CD4-positive, alpha-beta T cell treated with Interleukin-4 for 4 hours (primary cell): Measurements from ENCODE around the gene POU6F2.
"Not testable (repeated sequence)": the region's sequence is repeated elsewhere in the genome, so short reads cannot be mapped to it uniquely, and the experiment has no call there.

Experiments used
- DNase-seq: peaks from one replicate; pipeline ENCODE4 v3.0.0-alpha.2; 2020

Gene POU6F2

DNA sequence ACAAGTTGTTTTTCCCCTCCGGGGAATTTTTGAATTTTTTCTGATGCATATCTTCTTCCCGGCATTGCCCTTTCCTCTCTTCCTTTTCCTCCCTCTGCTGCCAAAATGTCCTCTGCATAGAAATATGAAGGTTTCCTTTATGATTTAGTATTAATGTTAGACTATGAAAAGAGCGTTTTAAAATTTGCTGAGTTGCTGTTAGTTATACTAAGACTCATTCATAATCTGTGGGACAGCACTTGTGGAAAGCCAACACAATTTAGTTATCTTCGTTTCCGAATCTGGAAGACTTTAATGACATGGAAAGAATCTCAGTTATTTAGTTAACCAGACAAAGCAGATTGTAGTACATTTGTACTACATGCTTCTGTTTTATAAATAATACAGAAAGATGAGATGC is 25.0 kb downstream of the POU6F2 start:
- no peak for DNase-seq

DNA sequence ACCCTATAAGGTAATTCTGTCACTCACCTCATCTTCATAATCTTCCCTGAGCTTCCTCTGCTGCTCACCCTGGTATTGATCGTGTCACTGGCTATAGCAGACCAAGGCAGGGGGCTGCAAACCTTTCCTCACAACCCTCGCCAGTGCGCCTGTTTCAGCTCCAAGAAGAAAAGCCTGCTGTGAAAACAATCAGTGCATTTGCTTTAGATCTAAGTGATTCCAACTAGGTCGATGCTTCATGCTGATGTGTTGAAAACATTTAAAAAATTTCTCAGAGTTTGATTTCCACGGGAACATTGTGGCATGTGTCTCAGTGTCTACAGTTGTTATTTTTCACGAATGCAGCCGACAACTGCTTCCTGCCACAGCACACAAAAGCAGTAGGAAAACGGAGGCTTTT is 27.3 kb downstream of the POU6F2 start:
- no peak for DNase-seq

DNA sequence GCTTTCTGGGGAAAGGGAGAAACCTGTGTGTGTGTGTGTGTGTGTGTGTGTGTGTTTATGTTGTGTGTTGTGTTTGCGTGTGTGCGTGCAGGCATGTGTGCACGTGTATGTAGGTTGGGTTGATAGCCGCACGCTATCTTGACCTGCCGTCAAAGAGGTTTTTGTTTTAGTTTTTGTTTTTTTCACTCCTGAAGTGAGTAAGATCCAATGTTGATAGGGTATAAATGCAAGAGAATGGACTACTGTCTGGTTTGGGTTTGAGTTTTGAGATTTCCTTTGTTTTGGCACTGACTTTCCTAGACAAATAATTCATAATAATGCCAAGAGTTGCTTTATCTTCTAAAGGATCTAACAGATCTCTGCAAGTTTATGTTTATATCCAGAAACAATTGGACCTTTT is 27.8 kb downstream of the POU6F2 start:
- DNase-seq, result no peak

DNA sequence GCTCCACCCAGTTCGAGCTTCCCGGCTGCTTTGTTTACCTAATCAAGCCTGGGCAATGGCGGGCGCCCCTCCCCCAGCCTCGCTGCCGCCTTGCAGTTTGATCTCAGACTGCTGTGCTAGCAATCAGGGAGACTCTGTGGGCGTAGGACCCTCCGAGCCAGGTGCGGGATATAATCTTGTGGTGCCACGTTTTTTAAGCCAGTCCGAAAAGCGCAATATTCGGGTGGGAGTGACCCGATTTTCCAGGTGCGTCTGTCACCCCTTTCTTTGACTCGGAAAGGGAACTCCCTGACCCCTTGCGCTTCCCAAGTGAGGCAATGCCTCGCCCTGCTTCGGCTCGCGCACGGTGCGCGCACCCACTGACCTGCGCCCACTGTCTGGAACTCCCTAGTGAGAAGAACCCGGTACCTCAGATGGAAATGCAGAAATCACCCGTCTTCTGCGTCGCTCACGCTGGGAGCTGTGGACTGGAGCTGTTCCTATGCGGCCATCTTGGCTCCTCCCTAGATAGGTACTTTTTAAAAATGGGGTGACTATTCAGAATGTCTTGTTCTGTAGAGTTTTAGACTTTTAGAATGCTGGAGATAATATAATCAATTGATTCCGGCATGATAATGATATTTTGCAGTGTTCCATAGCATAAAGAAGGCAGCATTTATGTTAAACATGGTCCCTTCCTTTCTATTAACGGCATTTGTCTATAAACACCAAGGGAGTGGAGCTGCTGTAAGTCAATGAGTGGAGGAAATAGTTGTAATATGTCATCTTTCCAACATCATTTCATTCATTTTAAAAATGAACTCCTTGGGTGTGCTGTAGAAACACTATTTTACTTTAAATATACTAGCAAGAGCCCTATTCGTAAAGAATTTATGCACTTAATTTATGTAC is 35.6 kb downstream of the POU6F2 start:
- DNase-seq, result not testable (repeated sequence)

DNA sequence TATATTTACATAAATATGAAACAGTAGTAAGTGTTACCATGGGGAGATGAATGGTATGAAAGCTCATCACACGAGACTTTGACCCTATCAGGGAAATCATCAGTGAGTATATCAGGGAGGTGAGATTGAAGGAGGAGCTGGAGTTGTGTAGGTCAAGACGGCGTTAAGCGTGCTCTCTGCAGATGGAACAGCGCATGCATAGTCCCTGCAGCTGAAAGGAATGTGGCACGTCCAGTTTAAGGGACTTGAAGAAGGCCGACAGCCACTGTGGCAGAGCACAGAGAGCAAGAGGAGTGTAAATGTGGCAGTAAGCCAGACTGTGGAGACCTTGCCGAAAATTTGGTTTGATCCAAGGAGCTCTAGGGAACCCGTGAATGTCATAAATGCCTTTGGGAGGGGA is 38.9 kb downstream of the POU6F2 start:
- DNase-seq, result no peak

DNA sequence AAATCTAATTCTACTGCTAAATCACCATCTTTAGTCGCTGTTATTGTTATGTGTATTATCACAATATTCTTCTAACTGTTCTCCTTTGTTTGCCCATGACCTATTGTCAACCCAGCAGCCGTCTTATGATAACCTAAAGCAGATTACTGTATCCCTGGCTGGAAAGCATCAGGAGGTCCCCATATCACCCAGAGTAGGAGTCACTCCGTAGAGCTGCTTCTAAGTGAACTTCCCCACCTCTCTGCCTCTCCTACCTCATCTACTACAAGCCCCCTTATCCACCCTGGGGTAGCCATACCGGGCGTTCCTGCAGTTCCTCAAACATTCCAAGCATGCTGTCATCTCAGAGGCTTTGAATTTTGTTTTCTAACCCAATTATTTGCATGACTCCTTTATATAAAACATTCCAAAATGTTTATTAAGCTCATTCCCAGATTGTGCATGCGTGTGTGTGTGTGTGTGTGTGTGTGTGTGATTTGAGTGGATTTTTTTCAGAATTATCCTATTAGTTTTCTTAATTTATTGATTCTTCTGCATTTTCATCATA is 39.7 kb downstream of the POU6F2 start:
- no peak for DNase-seq

DNA sequence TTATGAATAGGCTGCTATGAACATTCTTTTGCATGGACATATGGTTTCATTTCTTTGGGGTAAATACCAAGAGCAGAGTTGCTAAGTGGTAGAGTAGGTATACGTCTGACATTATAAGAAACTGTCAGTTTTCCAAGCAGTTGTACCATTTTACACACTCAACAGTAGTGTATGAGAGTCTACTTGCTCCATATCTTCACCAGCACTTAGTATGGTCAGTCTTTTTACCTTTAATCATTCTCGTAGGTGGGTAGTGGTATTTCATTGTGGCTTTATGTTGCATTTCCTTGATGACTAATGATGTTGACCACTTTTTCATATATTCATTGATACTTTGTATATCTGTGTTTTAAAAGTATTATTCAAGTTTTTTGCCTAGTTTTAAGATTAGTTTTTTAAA is 45.1 kb downstream of the POU6F2 start:
- DNase-seq, result no peak

DNA sequence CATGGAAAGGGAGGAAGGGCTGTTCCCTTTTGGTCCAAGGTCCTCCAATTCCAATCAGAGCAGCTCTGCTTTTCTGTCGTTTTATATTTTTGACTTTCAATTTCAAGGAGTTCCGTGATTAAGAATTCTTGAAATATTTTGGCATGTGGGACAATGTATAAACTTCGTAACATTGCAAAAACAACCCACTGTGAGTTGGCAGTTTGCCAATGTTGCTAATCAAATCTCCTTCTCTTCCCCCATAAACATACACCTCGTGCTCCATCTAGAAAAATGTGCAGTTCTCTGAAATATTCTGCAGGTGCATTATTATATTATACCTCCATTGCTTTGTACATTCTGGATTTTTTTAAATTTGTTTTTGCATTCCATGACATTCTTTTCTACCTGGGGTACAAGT is 49.8 kb downstream of the POU6F2 start:
- DNase-seq, result no peak

DNA sequence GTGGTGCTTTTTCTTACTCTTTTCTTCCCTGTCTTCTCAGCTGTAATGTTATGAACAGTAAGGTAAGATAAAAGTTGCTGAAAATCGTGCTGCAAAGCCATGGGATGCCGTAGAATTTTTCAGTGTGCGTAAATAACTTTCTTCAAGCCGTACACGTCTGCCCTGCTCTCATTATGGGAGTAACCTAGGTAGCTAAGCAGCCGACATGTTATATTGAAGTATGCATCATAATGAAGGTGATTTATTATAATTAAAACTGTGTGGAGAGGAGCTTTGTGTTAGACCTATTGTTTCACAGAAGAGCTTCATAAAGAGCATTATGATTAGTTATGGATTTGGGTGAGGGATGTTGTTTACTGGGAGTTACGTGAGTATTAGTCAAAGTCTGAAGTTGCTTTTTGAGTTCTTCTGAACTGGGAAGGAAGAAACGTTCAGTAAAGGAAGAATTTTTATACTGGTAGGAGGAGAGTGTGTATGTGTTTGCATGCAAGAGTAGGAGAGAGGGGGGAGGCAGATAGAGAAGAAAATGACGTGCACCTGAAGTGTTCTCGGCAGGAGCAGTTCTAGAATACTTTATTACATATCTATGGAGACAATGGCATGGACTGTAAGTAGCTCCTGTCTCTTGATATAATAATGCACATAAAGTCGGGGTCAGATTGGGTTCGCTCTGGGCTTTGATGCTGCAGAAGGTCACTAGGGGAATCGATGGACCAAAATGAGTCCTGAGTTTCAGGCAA is 56.3 kb downstream of the POU6F2 start:
- no peak for DNase-seq

DNA sequence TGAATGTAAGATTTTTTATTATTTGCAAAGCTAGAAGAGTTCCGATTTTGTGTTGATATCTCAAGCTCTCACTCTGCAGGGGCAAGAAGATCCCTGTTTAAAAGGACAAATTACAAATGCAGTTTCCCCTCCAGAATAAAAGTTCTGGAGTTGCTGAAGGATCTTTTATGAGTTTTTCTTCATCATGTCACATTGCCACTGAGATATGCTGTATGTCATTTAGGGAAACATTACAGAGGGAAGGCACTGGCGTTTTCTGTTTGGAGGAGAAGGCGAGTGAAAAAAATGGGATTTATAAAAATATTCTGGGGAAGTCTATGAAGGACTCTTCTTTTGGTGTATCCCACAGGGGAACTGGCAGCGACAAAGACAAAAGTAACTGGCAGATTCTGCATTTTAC is 57.4 kb downstream of the POU6F2 start:
- DNase-seq, result no peak

DNA sequence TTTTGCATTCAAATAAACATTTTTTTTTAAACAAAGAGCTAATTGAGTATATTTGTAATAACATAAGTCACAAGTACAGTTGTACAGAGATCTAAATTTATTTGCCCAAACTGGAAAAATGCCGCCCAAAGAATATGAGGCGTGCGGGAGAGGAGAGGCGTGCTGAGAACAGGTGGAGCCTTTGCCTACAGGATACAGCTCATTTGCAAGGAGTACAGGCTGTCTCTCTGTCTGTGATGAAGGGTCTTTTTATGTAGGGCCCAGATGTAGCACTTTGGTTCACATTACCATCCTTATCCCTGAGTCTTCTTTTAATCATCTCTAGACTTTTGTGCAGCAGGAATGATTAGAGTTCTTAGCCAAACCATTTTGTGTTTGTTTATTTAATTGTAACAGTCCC is 58.2 kb downstream of the POU6F2 start:
- no peak for DNase-seq

DNA sequence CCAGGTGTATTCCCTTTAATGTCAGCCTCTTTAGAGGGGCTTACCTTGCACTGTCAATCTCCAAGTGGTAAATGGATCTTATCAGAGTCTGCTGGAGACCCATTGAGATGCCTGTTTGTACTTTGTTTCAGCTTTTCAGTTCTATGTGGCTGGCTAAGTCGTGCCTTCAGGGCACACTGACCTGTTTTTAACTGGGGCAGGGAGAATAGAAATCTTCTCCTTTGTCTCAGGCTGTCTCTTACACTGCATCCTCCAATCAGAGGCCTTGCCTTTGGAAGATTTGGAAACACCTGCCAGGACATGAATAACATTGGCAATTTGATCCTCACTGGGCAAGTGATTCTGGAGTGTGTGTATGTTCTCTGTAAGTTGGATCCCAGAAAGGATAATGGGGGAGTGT is 65.0 kb downstream of the POU6F2 start:
- no peak for DNase-seq

DNA sequence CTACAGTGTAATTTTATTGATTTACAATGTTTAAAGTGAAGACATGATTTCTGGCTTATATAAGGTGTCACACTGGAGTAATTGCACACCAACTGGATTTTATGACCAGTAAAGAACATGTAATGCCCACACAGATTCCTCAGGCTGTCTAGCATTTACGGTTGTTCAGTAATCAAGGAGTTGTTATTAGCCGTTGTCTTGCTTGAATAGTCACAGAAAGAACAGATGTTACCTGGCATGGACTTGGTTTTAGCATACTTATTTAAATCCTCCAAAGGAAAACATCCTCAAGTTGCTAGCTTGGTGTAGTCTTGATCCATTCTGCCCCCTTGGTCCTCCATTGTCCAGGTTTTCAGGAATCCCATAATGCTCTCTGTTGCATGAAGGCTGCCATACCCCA is 65.8 kb downstream of the POU6F2 start:
- no peak for DNase-seq

DNA sequence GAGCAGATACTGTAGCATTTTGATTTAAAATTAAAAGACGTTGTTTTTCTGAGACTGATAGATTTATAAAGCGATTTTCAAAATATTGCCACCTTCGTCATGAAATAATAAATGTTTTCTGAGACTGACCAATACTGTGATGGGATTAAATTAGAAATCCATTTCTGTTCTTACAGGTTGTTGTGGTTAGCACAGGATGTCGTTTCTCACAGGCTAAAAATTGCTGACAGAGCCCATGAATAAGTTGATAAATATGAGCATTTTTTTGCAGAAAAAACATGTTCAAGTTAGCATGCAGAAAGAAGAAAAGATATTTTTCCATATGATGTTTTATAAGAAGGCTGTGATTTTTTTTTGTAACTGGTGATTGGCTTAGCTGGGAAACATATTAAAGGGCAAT is 66.8 kb downstream of the POU6F2 start:
- no peak for DNase-seq

DNA sequence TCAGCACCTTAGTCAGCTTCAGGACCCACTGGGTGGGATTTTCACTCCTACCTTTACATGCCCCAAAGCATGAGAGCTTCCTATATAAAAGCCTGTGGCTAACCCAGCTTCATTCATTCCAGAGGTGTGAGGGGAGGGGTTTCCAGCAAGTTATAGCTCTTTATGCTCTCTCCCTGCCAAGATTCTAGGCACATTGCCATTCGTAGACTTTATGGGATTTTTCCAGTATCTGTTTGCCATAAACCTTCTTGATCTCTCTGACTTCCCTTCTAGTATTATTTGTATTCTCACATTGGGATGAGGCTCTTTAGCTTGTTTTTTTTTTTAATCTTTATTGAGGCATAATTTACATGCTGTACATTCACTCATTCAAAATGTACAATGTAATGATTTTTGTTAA is 67.5 kb downstream of the POU6F2 start:
- DNase-seq, result no peak

DNA sequence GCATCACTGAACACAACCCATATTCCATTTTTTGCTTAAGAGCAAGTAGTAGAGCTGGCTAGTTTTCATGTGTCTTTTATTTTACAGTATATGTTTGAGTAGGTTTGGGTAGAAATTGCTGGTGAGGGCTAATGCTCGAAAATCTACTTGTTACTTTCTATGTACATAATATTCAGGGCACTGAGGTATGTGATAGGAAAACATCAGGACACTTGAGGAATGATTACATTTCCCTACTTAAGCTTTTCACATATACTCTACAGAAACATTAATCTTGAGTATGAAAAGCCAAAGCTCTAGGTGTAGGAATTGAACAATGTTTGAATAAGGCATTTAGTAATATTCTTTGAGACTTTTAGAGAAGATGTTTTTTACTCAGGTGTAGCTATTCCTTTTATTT is 73.6 kb downstream of the POU6F2 start:
- no peak for DNase-seq

DNA sequence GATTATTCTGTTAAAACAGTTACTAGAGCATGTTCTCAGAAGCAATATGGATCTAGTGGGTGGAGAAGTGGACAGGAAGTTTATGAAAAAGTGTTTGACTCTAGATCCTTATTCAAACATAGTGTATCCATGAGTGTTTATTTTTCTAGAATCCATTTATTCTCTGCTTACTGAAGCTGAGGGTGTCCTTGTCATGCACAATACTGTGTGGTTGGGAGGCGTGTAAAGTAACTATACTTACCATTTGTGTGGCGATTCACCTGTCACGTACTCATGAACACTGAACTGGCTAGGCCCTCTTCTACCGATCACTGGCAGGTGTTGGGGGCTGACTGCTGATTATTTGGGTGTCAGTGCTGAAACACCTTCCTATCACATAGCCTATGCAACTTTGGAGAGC is 74.0 kb downstream of the POU6F2 start:
- DNase-seq, result no peak

DNA sequence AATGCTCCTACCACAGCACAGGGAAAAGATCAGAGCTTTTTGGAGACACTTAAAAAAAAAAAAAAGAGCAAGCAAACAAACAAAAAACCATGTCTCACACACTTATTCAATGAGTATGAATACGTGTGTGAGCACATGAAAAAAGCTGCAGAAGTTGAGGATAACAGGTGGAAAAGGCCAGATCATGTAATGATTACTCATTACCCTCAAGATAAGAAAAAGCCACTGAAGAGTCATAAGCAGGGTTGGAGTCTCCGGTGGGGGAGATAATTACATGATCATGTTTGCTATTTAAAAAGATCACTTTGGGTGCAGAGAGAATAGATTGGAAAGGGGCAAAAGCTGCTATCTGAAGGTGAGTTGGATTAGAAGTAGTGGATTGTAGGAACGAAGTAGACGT is 77.0 kb downstream of the POU6F2 start:
- DNase-seq, result no peak

DNA sequence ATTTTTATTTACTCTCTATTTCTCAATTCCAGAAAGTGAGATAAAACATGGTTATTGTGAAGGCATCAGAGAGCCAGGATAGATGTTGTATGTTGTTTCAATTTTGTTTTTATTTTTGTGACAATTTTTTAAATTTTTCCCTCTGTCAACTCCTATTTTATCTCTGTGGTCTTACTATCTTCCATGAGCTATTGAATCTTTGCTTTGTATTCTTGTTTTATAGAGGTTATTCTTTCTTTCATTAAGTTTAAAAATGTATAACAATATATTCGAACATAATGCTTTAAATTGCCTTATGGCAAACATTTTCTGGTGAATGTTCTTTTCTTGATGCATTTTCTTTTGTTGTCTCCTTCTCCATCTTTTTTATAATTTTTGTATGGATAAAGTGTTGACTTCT is 78.4 kb downstream of the POU6F2 start:
- DNase-seq, result no peak

DNA sequence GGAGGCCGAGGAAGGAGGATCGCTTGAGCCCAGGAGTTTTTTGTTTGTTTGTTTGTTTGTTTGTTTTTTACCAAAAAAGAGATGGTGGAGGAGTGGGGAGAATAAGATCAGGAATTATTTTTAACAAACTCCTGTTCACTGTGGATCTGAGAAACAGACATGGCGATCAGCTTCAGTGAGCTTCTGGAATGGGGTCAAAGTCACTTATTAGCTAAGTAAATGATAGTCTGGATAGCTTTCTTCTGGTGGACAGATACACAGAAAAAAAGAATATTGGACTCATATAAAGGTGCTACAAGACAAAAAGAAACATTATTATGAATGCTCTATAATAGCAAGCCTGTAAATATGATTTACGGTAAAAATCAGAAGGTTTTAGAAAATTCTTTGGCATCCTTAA is 85.1 kb downstream of the POU6F2 start:
- DNase-seq, result no peak

DNA sequence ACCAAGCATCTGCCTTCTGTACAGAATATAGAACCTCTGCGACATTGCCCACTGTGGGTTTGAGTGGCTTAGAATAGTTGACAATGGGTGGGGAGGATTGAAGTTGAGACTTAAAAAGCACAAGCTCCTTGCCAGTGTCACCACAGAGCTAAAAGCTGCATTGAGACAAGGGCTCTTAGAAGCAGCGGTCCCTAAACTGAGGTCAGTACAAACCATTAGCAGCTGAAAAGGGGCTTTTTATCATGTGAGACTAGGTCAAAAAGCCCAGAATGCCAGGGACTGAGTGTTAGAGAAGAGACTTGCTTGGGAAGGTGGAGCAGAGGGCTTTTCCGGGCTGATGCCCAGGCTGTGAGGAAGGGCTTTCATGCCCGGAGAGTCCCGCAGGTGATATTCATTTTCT is 91.3 kb downstream of the POU6F2 start:
- no peak for DNase-seq

DNA sequence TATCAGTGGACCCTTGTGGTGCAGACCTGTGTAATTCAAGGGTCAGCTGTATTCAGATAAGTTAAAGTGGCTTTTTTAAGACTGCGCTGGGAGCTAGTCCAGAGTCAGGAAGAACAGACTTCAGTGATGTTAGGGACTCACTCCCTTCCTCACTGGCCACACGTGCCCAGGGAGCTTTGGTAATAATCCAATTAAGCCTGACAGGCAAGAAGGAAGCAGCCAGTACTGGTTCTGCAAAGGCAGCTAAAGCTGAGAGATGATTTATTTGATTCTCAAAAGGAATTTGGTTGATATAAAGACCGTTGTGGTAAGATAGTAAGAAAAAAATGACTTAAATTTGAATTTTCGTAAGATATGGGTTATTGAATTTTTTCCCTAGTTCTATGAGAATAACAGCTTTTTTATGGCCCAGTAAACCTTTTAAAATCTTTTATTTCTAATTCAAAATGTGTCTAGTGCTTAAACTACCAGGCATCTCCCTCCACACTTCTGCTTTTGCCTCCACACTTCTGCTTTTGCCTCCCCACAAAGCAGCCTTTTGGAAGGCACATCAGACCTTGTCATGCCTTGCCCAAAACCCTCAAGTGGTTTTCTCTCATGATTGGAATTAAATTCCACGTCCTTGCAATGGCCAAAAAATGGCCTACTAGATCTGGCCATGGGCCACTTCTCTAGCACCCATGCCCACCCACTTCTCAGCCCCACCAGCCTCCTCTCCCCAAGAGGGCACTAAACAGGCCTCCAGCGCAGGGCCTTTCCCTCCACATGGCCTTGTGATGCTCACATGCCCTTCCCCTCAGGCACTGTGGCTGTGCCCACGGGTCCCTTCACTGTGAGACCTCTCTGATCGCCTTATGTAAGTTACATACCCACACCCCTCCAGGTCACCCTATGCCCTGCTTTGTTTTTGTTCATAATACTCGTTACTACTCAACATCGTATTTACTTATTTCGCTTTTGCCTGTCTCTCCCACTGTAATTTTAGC is 92.5 kb downstream of the POU6F2 start:
- no peak for DNase-seq

DNA sequence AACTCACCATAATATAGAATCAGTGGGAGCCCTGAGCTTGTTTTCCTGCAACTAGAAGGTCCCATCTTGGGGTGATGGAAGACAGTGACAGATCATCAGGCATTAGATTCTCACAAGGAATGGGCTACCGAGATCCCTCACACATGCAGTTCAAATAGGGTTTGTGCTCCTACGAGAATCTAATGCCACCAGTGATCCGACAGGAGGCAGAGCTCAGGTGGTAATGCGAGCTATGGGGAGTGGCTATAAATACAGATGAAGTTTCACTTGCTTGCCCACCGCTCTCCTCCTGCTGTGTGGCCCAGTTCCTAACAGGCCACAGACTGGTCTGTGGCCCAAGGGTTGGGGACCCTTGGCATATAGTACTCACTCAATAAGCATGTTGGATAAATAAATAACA is 93.4 kb downstream of the POU6F2 start:
- no peak for DNase-seq
